AG10803 (cell line): ENCODE measurements around the gene PPP3CB.

ENCODE experiments used
- DNase-seq: peaks from one replicate; pipeline ENCODE4 v3.0.0; 2010; ENCODE audit warnings: low read depth
- H3K4me3 ChIP-seq: 2 replicates; pipeline ENCODE4 v1.5.1; 2011; ENCODE audit warnings: mild to moderate bottlenecking, low read length, control low read depth
- TF ChIP-seq, protein P1 (sequence below): conservative IDR thresholded peaks from 2 replicates; pipeline ENCODE4 v1.5.1; 2011; ENCODE audit warnings: mild to moderate bottlenecking, low read length, control low read depth, inconsistent platforms

The PPP3CB gene

DNA sequence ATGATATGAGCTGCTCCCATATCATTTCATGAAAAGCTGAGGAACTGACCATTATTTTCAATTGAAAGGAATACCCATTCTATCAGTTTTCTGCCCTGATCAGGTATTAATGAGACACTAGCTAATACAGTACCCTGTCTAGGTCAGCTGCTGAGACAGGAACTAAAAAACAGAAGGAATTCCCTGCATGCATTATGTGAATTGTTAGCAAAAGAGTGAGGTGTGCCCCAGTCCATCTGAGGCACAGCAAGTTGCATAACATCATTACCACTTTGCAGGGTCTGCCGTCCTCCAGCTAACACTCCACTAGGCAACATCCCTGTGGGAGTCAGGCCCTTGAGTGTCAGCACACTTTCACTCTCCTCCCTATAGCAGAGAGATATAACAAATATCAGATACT lies 51.4 kb downstream of the PPP3CB start:
- no peak overlapping the region for H3K4me3 ChIP-seq
- DNase-seq: no peak
- TF ChIP-seq, protein P1, sequence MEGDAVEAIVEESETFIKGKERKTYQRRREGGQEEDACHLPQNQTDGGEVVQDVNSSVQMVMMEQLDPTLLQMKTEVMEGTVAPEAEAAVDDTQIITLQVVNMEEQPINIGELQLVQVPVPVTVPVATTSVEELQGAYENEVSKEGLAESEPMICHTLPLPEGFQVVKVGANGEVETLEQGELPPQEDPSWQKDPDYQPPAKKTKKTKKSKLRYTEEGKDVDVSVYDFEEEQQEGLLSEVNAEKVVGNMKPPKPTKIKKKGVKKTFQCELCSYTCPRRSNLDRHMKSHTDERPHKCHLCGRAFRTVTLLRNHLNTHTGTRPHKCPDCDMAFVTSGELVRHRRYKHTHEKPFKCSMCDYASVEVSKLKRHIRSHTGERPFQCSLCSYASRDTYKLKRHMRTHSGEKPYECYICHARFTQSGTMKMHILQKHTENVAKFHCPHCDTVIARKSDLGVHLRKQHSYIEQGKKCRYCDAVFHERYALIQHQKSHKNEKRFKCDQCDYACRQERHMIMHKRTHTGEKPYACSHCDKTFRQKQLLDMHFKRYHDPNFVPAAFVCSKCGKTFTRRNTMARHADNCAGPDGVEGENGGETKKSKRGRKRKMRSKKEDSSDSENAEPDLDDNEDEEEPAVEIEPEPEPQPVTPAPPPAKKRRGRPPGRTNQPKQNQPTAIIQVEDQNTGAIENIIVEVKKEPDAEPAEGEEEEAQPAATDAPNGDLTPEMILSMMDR: no peak

DNA sequence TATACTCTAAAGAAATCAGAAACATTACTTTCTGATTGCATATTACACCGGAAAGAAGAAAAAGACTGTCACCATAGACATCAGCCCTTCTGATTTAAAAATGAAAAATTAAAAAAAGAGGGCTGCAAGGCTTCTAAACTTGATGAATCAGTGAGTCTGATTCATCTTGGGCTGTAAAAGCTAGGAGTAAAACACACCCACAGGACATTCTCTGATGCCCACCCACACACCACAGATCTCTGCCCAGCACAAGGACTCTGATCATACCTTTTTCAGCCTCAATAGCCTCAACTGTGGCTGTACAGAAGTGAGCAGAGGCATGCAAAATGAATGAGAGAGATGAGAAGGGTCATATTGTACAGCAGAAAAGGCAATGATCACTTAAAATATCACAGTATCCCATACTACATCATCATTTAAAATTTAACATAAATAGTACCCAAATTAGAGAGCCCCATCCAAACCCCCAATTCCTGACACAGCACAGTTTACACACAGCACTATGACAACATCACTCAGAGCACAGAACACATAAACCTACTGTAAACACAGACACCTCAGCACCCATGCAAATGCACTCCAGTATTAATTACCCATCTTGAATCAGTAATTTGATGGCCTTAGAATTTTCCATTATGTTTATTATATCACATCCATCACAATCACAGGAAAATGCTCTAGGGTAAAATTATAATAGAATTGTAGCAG lies 56.1 kb downstream of the PPP3CB start:
- DNase-seq: peak; percentile 54
- TF ChIP-seq, protein P1: no peak
- H3K4me3 ChIP-seq: no peak overlapping the region

DNA sequence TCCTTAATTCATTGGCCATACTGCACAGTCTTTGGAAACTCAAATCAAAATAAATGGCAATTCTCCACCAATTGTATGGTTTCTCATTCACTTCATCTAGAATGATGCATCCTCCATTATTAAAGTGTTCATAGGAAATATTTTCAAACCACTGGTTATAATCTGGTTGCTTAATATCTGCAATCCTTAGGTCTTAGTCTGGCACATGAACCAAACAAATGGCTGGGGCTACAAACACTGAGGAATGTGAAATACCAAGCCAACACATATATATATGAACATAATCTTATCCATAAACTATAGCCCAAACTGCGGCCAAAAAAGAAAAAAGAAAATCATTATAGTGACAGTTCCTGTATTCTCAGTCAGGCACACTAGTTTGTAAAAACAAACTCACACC lies 56.8 kb downstream of the PPP3CB start:
- TF ChIP-seq, protein P1: no peak
- H3K4me3 ChIP-seq: no peak overlapping the region
- DNase-seq: peak; percentile 56

DNA sequence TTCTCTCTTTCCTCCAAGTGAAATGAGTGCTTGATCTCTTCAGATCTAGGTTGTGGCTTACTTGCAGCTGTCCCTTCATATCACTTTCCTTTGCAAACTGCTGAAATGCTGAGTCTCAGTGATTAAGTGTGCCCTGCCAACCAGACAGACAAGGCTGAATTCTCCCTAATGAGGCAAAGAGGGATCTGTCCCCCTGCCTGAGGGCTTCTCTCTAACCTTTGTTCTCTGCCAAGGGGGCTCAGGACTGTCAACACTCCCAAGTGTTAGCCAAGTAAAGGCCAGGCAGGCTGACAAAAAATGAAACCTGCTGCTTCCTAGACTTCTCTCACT lies 62.3 kb downstream of the PPP3CB start, which contains the start of gene MSS51:
Gene MSS51, minus strand, starts transcription at position 24 of the 330 bp plus-strand sequence. CDS start 5,277 bp downstream, outside the sequence.
- TF ChIP-seq, protein P1: no peak
- DNase-seq: no peak
- H3K4me3 ChIP-seq: no peak within 1 kb of the TSS

DNA sequence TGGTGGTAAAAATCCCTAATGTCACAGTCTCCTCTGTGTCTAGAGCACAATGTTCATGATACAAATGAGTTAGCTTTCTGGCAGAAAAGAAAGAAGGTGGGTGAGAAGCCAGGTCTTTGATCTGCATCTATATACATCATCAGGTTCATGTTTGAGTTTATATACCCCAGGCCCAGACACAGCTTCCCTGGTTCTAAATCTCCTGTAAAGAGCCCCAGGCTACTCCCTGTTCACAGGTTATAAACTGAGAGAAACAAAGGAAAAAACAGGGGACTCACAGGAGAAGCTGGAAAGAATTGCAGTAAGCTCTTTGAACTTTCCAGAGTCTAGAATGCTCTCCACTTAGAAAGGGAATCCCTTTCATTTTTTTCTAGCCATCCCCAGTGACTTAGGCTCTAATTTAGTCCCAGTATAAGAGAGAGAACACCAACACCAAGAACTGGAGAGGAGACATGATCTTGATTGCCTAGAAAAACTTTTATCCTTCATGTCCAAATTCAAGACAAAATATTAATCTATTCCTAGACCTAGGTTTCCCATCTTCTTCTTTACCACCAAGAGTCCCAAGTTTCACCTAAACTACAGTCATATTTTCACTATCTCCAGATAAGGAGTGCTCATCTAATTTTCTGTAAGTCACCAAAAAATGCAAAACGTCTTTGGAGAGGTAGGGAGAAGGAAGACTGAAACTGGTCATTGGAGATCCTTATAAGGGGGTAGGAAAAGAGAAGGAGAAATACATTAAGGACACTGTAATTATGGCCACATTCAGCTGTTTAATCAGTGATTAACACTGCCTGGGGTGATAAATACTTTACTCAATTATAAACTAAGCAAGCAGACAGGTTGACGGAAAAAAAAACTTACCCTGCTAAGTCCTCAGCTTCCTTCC lies 62.9 kb downstream of the PPP3CB start:
- H3K4me3 ChIP-seq: no peak overlapping the region
- no peak for DNase-seq
- TF ChIP-seq, protein P1: no peak

DNA sequence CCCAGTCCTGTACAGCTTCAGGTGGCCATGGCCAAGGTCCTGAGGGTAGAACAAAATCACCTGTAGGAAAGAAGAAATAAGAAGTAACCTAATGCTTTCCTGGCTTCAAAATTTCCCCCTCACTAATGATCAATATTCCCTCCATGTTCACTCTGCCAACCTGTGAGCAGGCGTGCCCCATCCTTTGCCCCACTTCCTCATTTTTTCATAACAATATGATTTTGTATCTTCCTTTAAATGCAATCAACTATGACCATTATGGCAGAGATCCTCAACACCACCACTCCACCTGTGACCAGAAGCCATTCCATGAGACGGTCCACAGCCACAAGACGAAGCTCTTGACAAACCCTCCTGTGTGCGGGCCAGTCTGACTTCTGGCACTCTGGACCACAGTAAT lies 69.5 kb downstream of the PPP3CB start:
- no peak for DNase-seq
- TF ChIP-seq, protein P1: no peak
- H3K4me3 ChIP-seq: no peak overlapping the region
